ENCODE data around the gene NHS. TPM values are rescaled to one million over a fixed set of nuclear protein-coding genes. Genes with fewer than 3 reads are reported as not detected.

The NHS gene
- total RNA-seq, 4 donors from 2014 or later: 13.2 to 39.0 (median 31.5) TPM

DNA sequence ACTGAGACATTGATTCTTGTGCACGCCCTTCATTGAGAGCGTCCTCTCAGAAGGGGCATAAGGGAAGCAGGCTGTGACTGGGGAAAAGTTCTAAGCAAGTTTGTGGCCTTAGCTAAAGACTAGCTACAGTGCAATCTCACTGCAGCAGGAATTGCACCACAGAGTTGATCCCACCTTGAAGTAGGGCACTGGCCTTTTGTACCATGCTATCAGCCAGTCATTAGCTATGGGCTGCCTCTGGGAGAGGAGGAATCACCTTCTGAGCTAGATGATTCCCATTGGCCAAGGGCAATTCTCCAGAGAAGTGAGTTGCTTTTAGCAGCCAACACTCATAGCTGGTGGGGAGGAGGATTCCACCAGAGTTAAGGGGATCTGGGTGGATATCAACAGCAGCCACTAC, 219.7 kb downstream of the NHS start:
- H3K27me3 ChIP-seq: no peaks in the 10 kb centered on the region
- peak overlapping the region in 1 of 4 donors; percentile 50 for H3K27ac ChIP-seq
- no peak for TF ChIP-seq EP300 (IDR thresholded peaks at IDR 0.05)
- no peak for TF ChIP-seq POLR2A (IDR thresholded peaks at IDR 0.05)
- TF ChIP-seq, protein P1, sequence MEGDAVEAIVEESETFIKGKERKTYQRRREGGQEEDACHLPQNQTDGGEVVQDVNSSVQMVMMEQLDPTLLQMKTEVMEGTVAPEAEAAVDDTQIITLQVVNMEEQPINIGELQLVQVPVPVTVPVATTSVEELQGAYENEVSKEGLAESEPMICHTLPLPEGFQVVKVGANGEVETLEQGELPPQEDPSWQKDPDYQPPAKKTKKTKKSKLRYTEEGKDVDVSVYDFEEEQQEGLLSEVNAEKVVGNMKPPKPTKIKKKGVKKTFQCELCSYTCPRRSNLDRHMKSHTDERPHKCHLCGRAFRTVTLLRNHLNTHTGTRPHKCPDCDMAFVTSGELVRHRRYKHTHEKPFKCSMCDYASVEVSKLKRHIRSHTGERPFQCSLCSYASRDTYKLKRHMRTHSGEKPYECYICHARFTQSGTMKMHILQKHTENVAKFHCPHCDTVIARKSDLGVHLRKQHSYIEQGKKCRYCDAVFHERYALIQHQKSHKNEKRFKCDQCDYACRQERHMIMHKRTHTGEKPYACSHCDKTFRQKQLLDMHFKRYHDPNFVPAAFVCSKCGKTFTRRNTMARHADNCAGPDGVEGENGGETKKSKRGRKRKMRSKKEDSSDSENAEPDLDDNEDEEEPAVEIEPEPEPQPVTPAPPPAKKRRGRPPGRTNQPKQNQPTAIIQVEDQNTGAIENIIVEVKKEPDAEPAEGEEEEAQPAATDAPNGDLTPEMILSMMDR (IDR thresholded peaks at IDR 0.05): no peak
- no peak for DNase-seq (ENCODE audit: low spot score in 2 of 2)
- peaks cover 0 to 34% (median 0%) of the 10 kb centered on the region in 4 donors for H3K4me1 ChIP-seq
- WGBS, 2 donors: 94 to 98% methylated on average over 2 of the region's 2 CpGs
- no peaks in the 10 kb centered on the region for H3K9me3 ChIP-seq
- no peak overlapping the region for H3K4me3 ChIP-seq
- H3K36me3 ChIP-seq: no peaks in the 10 kb centered on the region

DNA sequence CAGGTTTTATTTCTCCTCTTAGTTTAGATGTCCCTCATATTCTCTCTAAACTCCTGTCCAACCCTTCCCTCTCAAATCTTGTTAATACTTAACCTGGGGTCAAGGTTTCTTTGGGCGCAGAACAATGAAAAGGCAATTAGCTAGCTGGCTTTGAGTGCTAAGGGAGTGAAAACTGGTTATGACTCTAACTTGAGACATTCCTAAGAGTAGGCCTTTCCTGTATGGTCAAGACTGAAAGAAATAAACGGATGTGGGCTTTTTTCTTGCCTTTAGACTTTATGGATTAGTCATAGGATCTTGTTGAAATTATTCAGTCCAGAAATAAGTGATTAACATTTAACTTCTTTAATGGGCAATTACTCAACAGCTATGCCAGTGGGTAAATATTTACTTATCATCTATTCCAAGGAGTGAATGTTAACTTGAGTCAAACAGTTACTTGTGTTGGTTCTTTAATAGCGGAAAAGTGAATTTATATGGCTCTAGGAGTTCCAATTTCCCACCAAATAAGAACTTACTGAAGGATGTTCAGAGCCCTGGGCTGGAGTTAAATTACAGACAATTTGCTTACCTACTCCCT, 220.5 kb downstream of the NHS start:
- 58 to 67% methylated on average over 3 of the region's 3 CpGs for WGBS, 2 donors

DNA sequence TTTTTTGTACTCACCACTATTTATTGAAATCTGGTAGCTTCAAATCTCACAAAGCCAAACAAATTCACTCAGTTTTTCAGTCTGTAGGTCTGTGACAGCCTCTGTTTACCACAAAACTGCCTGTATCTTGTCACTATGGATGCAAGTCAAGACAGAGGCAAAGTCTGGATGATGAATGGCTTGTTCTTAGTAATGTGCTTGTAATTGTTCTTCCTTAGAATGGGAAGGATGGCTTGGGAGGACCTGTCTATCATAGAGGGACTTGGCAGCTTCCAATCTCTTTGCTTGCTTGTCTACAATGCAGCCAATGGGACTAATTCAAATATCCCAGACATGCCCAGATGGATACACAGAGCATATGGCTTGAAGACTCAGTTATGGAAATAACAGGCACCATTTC, 221.1 kb downstream of the NHS start:
- Histone ChIP-seq H3K27ac (peak overlapping the region in 1 of 4 donors; percentile 50), H3K36me3 (no peaks in the 10 kb centered on the region), H3K4me1 (peaks cover 0 to 30% (median 0%) of the 10 kb centered on the region in 4 donors), H3K4me3 (no peak overlapping the region), H3K9me3 (no peaks in the 10 kb centered on the region), H3K27me3 (no peaks in the 10 kb centered on the region)
- no peak for TF ChIP-seq POLR2A (IDR thresholded peaks at IDR 0.05)
- TF ChIP-seq, protein P1 (IDR thresholded peaks at IDR 0.05): no peak
- no peak for TF ChIP-seq EP300 (IDR thresholded peaks at IDR 0.05)
- DNase-seq (ENCODE audit: low spot score in 2 of 2): no peak

More for the DNA sequence above, 220.5 kb downstream of the NHS start:
- H3K36me3 ChIP-seq: no peaks in the 10 kb centered on the region
- no peaks in the 10 kb centered on the region for H3K9me3 ChIP-seq
- H3K27ac ChIP-seq: peak overlapping the region in 2 of 4 donors; percentile 18 to 50
- TF ChIP-seq, protein P1 (IDR thresholded peaks at IDR 0.05): no peak
- peak in 1 of 2 donors; percentile 6 for TF ChIP-seq EP300 (IDR thresholded peaks at IDR 0.05)
- H3K4me1 ChIP-seq: peaks cover 0 to 34% (median 0%) of the 10 kb centered on the region in 4 donors
- H3K27me3 ChIP-seq: no peaks in the 10 kb centered on the region
- no peak overlapping the region for H3K4me3 ChIP-seq
- DNase-seq (ENCODE audit: low spot score in 2 of 2): no peak

DNA sequence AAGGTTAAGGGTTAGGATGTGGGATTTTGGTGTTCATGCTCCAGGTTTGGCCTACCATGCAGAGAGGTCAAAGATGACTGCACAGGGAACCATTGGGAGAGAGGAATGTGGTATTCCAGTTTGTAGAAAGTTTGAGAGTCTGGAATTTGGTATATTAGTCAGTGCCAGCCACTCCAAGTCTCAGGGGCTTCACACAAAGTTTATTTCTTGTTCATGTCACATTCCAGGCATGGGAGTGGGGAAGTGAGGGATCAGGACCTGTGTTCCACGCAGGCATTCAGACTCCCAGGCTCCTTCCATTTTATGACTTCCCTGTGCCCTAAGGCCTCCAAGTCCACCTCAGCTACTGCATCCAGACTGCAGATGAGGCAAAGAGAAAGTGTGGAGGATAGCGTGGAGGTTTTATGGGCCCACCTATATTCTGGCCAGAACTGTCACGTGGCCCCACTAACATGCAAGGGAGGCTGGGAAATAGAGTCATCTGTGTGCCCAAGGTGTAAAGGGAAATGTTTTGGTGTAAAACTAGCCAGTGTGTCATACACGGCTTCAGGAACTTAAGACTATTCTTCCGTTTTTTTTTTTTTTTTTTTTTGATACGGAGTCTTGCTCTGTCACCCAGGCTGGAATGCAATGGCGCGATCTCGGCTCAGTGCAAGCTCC, 221.7 kb downstream of the NHS start:
- WGBS, 2 donors: 70 to 81% methylated on average over 8 to 9 of the region's 9 CpGs
- Histone ChIP-seq H3K27me3 (no peaks in the 10 kb centered on the region), H3K4me1 (peaks cover 0 to 24% (median 0%) of the 10 kb centered on the region in 4 donors), H3K9me3 (no peaks in the 10 kb centered on the region), H3K36me3 (no peaks in the 10 kb centered on the region), H3K27ac (peak overlapping the region in 2 of 4 donors; percentile 31 to 50), H3K4me3 (no peak overlapping the region)
- TF ChIP-seq, protein P1 (IDR thresholded peaks at IDR 0.05): no peak
- TF ChIP-seq POLR2A (IDR thresholded peaks at IDR 0.05): no peak
- TF ChIP-seq EP300 (IDR thresholded peaks at IDR 0.05): no peak
- DNase-seq (ENCODE audit: low spot score in 2 of 2): no peak

DNA sequence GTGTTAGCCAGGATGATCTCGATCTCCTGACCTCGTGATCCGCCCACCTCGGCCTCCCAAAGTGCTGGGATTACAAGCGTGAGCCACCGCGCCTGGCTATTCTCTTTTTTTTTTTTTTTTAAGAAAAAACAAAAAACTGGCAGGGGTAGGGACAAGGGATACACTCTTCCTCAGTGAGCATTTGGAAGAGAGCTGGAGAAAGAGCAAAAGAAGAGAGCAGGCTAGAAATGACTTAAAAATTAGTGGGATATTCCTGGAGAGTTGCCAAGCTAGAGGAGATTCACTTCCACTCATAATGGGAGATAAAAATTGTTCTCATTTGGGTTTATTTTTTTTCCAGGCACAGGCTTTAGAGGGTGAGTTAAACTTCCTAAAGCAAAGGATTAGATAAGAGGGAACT, 222.3 kb downstream of the NHS start:
- no peaks in the 10 kb centered on the region for H3K9me3 ChIP-seq
- DNase-seq (ENCODE audit: low spot score in 2 of 2): no peak
- 54 to 76% methylated on average over 7 of the region's 7 CpGs for WGBS, 2 donors
- peak overlapping the region in 2 of 4 donors; percentile 67 to 76 for H3K27ac ChIP-seq
- TF ChIP-seq, protein P1 (IDR thresholded peaks at IDR 0.05): no peak
- TF ChIP-seq EP300 (IDR thresholded peaks at IDR 0.05): no peak
- TF ChIP-seq POLR2A (IDR thresholded peaks at IDR 0.05): no peak
- H3K36me3 ChIP-seq: no peaks in the 10 kb centered on the region
- no peaks in the 10 kb centered on the region for H3K27me3 ChIP-seq
- no peak overlapping the region for H3K4me3 ChIP-seq
- H3K4me1 ChIP-seq: peaks cover 0 to 24% (median 0%) of the 10 kb centered on the region in 4 donors
